Activated naive CD4-positive, alpha-beta T cell treated with anti-CD3 and anti-CD28 coated beads, Interleukin-2, amount 50 U/mL, for 24 hours (primary cell): ENCODE measurements around the gene SLC16A3.

ENCODE experiments used
- H3K27ac Mint-ChIP-seq: one replicate; pipeline ENCODE4 v1.8.0; 2021; ENCODE audit warnings: mild to moderate bottlenecking, mixed read lengths
- H3K27me3 Mint-ChIP-seq: one replicate; pipeline ENCODE4 v1.8.0; 2021; ENCODE audit warnings: mixed read lengths
- H3K36me3 Mint-ChIP-seq: one replicate; pipeline ENCODE4 v1.8.0; 2021; ENCODE audit warnings: mixed read lengths
- H3K4me1 Mint-ChIP-seq: one replicate; pipeline ENCODE4 v1.8.0; 2021; ENCODE audit warnings: mixed read lengths
- H3K4me3 Mint-ChIP-seq: one replicate; pipeline ENCODE4 v1.8.0; 2021; ENCODE audit warnings: mild to moderate bottlenecking, mixed read lengths
- H3K9me3 Mint-ChIP-seq: one replicate; pipeline ENCODE4 v1.8.0; 2021; ENCODE audit warnings: mixed read lengths

Gene SLC16A3

GRCh38 chr17:82237083-82237745, 8.4 kb downstream of the SLC16A3 start:
- Mint-ChIP-seq H3K27ac (no peak overlapping the region), H3K27me3 (no peaks in the 10 kb centered on the region), H3K9me3 (no peaks in the 10 kb centered on the region), H3K4me3 (no peak overlapping the region), H3K4me1 (peaks cover 44% of the 10 kb centered on the region), H3K36me3 (no peaks in the 10 kb centered on the region)

- H3K27ac Mint-ChIP-seq: no peak overlapping the region
- H3K4me3 Mint-ChIP-seq: no peak overlapping the region
- H3K9me3 Mint-ChIP-seq: no peaks in the 10 kb centered on the region
Measured at GRCh38 chr17:82237746-82238471, 9.1 kb downstream of the SLC16A3 start.

GRCh38 chr17:82238472-82239201, 9.8 kb downstream of the SLC16A3 start:
- Mint-ChIP-seq H3K36me3 (no peaks in the 10 kb centered on the region), H3K27ac (peak overlapping the region; percentile 8), H3K4me1 (peaks cover 49% of the 10 kb centered on the region), H3K4me3 (peak overlapping the region; percentile 54), H3K27me3 (no peaks in the 10 kb centered on the region), H3K9me3 (no peaks in the 10 kb centered on the region)

More at GRCh38 chr17:82237746-82238471, 9.1 kb downstream of the SLC16A3 start:
- Mint-ChIP-seq H3K4me1 (peaks cover 49% of the 10 kb centered on the region), H3K27me3 (no peaks in the 10 kb centered on the region), H3K36me3 (no peaks in the 10 kb centered on the region)

GRCh38 chr17:82239401-82239925, 10.6 kb downstream of the SLC16A3 start:
- H3K27me3 Mint-ChIP-seq: no peaks in the 10 kb centered on the region
- H3K9me3 Mint-ChIP-seq: no peaks in the 10 kb centered on the region
- peaks cover 55% of the 10 kb centered on the region for H3K4me1 Mint-ChIP-seq
- peaks cover 5% of the 10 kb centered on the region for H3K36me3 Mint-ChIP-seq
- H3K27ac Mint-ChIP-seq: no peak overlapping the region
- no peak overlapping the region for H3K4me3 Mint-ChIP-seq

GRCh38 chr17:82239926-82240505, 11.2 kb downstream of the SLC16A3 start:
- Mint-ChIP-seq H3K36me3 (peaks cover 5% of the 10 kb centered on the region), H3K27me3 (no peaks in the 10 kb centered on the region), H3K27ac (peak overlapping the region; percentile 23), H3K4me3 (no peak overlapping the region), H3K4me1 (peaks cover 58% of the 10 kb centered on the region), H3K9me3 (no peaks in the 10 kb centered on the region)

- peaks cover 58% of the 10 kb centered on the region for H3K4me1 Mint-ChIP-seq
- H3K4me3 Mint-ChIP-seq: no peak overlapping the region
- H3K9me3 Mint-ChIP-seq: no peaks in the 10 kb centered on the region
- no peak overlapping the region for H3K27ac Mint-ChIP-seq
- H3K27me3 Mint-ChIP-seq: no peaks in the 10 kb centered on the region
- H3K36me3 Mint-ChIP-seq: peaks cover 5% of the 10 kb centered on the region
Measured at GRCh38 chr17:82240506-82241182, 11.8 kb downstream of the SLC16A3 start.

- Mint-ChIP-seq H3K4me1 (peaks cover 55% of the 10 kb centered on the region), H3K9me3 (no peaks in the 10 kb centered on the region), H3K36me3 (peaks cover 5% of the 10 kb centered on the region), H3K27ac (peak overlapping the region; percentile 62), H3K4me3 (peak overlapping the region; percentile 33), H3K27me3 (no peaks in the 10 kb centered on the region)
Measured at GRCh38 chr17:82241183-82241925, 12.5 kb downstream of the SLC16A3 start.

- Mint-ChIP-seq H3K36me3 (peaks cover 5% of the 10 kb centered on the region), H3K27ac (peak overlapping the region; percentile 88), H3K9me3 (no peaks in the 10 kb centered on the region), H3K4me1 (peaks cover 59% of the 10 kb centered on the region), H3K27me3 (no peaks in the 10 kb centered on the region), H3K4me3 (no peak overlapping the region)
Measured at GRCh38 chr17:82241926-82242697, 13.3 kb downstream of the SLC16A3 start.

GRCh38 chr17:82242698-82242976, 13.8 kb downstream of the SLC16A3 start:
- H3K27ac Mint-ChIP-seq: peak overlapping the region; percentile 88
- H3K4me3 Mint-ChIP-seq: no peak overlapping the region

GRCh38 chr17:82242977-82243647, 14.3 kb downstream of the SLC16A3 start:
- Mint-ChIP-seq H3K4me3 (no peak overlapping the region), H3K4me1 (peaks cover 62% of the 10 kb centered on the region), H3K36me3 (peaks cover 5% of the 10 kb centered on the region), H3K27me3 (no peaks in the 10 kb centered on the region), H3K9me3 (no peaks in the 10 kb centered on the region), H3K27ac (no peak overlapping the region)

More at GRCh38 chr17:82242698-82242976, 13.8 kb downstream of the SLC16A3 start:
- H3K9me3 Mint-ChIP-seq: no peaks in the 10 kb centered on the region
- peaks cover 60% of the 10 kb centered on the region for H3K4me1 Mint-ChIP-seq
- H3K36me3 Mint-ChIP-seq: peaks cover 5% of the 10 kb centered on the region
- H3K27me3 Mint-ChIP-seq: no peaks in the 10 kb centered on the region

- H3K4me1 Mint-ChIP-seq: peaks cover 56% of the 10 kb centered on the region
- no peak overlapping the region for H3K4me3 Mint-ChIP-seq
- no peaks in the 10 kb centered on the region for H3K9me3 Mint-ChIP-seq
- H3K27me3 Mint-ChIP-seq: no peaks in the 10 kb centered on the region
- H3K27ac Mint-ChIP-seq: peak overlapping the region; percentile 85
- peaks cover 5% of the 10 kb centered on the region for H3K36me3 Mint-ChIP-seq
Measured at GRCh38 chr17:82243648-82244412, 15.0 kb downstream of the SLC16A3 start.

GRCh38 chr17:82244413-82245133, 15.7 kb downstream of the SLC16A3 start:
- Mint-ChIP-seq H3K27ac (peak overlapping the region; percentile 85), H3K36me3 (peaks cover 5% of the 10 kb centered on the region), H3K4me3 (no peak overlapping the region), H3K27me3 (no peaks in the 10 kb centered on the region), H3K9me3 (no peaks in the 10 kb centered on the region), H3K4me1 (peaks cover 50% of the 10 kb centered on the region)
